HG02610 (cell line): Measurements from ENCODE around the gene SLBP.

ENCODE experiments used
- ATAC-seq: cut with Tn5 transposase; IDR thresholded peaks from one replicate; pipeline ENCODE4 v1.9.1; 2021; ENCODE audit warnings: mild to moderate bottlenecking, moderate library complexity; ENCODE audit not compliant: unreplicated experiment

Gene SLBP

DNA sequence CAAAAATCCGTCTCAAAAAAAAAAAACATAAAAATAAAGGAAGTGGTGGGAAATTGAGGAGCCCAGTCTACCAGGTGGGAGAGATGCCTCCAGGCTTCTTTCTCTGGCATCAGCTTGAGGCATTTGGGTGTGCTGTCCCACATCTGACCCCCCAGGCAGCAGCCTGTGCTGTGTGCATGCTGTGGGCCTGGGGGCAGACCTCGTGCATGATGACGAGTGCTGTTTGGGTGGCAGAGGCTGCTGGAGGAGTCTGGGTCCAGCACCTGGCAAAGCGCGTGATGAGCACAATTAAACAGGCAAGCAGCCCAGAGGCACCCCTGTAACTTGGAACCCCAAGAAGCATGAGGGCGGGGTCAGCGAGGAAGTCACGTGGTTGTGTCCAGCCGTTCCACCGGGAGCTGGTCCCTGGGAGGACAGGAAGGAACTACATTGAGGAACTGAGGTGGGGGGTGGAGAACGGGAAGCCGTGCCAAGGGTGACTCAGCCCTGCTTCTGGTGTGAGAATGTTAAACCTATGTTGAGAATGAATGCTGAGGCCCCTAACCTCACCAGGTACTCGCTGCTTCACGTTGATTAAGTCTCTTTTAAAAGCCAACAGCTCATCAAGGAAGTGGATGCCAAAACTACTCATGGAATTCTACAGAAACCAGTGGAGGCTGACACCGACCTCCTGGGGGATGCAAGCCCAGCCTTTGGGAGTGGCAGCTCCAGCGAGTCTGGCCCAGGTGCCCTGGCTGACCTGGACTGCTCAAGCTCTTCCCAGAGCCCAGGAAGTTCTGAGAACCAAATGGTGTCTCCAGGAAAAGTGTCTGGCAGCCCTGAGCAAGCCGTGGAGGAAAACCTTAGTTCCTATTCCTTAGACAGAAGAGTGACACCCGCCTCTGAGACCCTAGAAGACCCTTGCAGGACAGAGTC lies 15.3 kb upstream of the SLBP start:
- ATAC-seq: no peak

DNA sequence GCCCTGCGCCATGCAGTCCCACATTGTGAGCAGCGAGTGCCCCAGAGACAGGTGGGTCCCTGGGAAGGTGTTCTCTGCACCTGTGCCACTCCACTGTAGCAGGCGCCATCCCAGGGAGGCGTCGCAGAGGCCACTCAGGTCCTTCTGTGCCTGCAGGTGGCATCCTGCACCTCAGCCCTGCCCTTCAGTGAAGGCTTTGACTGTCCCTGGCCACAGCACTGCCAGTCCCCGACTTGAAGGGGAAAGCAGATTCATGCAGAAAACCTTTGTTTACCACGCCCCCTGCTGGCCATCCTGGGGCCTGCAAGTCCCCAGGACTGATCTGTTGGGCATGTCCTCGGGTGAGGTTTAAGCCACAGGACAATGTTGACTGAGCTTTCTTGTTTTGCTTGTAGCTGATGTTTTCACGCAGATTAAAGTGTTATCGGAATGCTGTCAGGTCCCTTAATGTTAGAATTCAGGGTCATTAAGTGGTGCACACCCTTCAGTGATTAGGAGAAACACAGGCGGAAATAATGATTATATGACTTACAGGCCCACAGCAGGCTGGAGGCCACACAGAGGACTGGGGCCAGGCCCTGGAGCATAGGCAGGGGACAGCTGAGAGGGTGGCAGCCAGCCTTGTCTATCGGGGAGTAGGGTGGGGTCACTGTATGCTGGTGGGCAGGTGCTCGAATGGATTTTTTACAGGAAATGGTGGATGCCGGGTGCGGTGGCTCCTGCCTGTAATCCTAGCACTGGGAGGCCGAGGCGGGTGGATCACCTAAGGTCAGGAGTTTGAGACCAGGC lies 14.2 kb upstream of the SLBP start:
- no peak for ATAC-seq

DNA sequence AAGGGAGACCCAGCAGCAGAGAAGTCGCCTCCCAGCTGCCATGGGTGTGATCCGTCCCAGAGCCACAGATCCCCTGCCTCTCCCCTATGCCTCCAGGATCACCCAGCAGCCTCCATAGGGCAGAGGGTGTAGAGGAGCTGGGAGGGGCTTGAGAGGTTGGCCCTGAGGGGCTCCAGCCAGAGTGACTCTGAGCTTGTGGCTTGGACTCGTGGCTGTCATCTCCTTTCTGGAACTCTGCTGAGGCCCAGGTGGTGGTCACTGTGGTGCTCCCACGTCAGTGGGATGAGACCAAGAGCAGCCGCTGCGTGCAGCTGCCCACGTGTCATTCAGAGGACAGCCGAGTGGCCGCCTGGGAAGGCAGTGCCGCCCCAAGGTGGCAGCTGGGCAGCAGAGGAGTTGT lies 13.4 kb upstream of the SLBP start:
- no peak for ATAC-seq

DNA sequence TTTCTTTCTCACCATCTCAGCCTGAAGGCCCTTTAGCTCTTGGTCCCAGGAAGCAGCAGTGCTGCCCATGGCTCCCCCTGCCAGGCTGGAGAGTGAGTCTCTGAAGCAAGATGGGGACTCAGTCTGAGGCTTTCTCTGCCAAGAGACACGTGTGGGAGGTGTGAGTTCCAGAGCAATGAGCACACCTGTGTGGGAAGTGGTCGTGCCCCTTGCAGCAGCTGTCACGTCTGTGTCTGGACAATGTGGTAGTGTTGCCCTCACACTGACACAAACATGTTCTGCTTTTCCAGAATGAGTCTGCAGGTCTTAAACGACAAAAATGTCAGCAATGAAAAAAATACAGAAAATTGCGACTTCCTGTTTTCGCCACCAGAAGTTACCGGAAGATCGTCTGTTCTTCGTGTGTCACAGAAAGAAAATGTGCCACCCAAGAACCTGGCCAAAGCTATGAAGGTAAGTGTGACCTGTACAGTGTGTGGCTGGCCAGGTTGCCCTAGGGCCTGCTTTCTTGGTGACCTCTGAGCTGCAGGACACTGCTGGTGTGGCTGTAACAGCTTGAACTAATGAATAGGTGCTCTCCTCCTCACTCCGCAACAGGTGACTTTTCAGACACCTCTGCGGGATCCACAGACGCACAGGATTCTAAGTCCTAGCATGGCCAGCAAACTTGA lies 11.1 kb upstream of the SLBP start:
- no peak for ATAC-seq

DNA sequence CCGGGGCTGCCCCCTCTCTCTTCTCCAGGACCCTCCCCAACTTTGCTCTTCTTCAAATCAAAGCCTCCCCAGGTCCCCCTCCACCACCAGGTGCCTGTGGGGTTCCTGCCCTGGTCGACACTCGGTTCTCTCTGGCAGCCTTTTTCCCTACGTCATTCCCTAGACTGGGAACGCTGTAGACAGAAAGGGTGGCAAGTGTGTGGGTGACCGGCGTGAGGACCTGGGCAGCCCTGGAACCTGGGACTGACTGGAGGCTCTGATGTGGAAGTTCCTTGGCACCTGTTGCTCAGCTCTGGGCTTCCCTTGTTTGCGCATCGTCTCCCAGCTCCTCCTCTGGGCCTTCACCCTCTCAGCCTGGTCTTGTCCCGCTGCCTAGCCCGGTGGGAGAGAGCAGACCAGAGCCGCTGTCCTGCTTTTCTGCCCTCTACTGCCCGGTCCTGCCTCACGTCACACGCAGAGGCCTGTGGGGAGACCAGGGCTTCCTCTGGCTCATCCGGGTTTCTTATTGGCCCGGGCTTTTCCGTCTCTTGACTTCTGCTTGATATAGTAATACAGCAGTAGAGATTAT lies 10.5 kb upstream of the SLBP start:
- ATAC-seq: no peak

DNA sequence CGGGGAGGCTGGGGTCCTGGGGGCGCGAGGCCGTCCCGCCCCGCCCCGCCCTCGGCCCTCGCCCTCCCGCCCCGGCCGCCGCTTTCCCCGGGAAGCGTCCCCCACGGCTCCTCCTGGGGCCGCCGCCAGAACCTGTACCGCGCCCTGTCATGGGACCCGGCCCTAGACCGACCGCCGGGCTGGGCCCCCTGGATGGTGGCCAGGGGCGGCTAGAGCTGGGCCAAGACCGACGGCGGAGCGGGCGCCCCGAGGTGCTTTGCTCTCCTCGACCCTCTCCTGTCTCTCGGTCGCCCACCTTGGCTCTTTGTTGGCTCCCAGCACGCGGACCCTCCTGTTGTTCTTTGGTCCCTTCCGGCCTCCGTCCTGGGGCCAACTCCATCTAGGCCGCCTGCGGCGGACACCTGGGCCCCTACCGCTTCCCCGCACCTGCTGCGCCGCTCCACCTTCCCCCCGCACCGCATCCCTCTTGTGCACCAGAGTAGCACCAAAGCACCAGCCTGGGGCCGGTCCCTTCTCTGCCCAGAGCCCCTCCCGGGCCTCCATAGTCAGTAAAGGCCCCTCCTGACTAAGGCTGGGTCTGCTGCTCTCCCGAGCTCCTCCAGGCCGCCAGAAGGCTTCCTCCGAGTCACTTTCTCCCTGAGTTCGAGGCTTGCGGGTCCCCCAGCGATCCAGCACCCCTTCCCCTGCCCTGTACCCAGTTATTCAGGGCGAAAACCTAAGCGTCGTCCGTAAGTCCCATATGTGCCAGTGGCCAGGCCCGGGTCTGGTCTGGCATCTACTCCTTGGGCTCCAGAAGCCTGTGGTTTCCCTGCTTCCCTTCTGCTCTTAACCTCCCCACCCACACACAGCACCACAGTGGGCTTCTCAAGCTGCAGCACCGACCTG lies 9.8 kb upstream of the SLBP start:
- no peak for ATAC-seq

DNA sequence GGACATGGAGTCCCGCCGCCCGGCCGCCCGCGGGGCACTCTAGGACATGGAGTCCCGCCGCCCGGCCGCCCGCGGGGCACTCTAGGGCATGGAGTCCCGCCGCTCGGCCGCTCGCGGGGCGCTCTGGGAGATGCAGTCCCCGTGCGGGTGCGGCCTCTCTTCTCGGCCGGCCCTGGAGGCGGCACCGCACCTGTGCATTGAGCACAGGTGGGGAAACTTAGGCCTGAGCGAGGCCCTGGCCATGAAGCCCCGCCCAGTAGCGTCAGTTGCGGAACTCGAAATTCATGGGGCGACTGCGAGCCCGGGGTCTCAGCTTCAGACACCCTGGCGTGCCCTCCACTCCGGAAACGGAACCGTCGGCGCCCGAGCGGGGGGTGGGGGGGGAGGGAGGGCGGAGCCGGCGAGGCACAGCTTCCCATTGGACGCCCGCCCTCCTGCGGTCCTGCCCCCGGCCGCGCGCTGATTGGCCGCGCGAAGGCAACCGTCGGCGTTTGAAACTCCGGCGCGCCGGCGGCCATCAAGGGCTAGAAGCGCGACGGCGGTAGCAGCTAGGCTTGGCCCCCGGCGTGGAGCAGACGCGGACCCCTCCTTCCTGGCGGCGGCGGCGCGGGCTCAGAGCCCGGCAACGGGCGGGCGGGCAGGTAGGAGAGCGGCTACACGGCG lies 9.0 kb upstream of the SLBP start, which contains the start of the genes TACC3 and TMEM129:
TSS of gene TACC3 (plus strand) at position 519 of the 663 bp plus-strand sequence. CDS start 1,901 bp downstream, outside the sequence.
TSS of gene TMEM129 (minus strand) at position 321 of the 663 bp plus-strand sequence. CDS start 486 bp downstream, outside the sequence.
- peak; percentile 79 for ATAC-seq

DNA sequence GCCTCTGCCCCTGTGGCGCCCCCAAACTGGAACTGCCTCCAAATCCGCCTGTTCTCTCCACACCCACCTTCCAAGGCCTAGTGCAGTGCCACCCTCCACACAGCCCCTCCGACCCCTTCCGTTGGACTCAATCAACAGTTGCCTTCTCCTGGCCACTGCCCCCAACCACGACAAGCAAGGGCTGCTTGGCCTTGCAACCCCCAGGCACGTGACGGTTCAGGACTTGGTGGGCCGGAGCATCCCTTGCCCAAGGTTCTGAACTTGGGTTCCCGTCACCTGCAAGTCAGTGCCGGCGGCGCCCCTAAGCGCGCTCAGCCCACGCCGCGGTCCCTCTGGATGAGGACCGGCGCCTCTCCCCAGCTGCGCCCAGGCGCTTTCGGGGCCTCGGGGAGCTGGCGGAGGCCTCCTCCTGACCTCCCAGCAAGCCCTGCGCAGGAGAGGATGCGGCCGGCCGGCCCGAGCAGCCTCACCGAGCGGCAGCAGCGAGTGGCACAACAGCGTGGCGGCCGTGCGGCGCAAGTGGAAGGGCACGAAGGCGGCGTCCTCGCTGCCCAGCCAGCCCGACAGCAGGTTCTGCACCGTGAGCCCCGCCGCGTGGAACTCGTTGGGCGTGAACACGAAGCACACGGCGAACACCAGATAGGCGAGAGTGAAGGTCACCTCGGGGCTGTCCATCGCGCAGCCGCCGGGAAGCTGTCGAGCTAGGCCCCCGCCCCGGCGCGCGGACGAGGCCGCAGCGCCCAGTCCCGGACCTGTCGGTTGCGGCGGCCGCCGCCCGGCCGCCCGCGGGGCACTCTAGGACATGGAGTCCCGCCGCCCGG lies 8.3 kb upstream of the SLBP start:
- peak; percentile 4 for ATAC-seq

DNA sequence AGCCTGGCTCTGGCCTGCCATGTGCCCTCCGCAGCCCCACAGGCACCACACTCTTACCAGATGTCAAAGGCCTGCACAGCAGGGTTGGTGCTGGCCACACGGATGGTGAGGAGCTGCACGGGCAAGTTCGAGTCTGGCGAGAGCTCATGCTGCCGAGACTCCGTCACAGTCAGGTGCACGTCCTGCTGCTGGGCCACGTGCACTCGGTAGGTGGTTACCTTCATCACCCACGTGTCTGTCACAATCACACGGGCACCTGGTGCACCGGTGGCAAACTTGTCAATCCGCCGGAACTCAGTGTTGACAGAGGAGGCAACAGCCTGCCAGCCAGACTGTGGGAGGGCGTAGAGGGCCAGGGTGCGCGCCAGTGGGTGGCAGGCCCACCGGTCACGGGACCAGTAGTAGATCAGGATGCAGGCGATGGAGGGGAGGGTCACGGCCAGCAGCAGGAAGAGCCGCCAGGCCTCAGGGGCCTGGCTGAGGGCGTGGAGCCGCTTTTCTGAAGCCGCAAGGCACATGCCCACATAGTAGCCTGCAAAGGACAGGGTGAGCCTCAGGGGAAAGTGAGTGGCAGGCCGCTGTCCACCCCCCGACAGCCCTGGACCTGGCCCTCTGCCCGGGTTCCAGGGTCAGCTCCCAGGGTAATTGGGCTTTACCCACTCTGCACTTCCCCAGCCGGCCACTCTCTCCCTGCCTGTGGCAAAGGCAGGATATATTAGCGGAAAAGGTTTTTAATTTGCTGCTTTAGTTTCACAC lies 6.2 kb upstream of the SLBP start:
- no peak for ATAC-seq

DNA sequence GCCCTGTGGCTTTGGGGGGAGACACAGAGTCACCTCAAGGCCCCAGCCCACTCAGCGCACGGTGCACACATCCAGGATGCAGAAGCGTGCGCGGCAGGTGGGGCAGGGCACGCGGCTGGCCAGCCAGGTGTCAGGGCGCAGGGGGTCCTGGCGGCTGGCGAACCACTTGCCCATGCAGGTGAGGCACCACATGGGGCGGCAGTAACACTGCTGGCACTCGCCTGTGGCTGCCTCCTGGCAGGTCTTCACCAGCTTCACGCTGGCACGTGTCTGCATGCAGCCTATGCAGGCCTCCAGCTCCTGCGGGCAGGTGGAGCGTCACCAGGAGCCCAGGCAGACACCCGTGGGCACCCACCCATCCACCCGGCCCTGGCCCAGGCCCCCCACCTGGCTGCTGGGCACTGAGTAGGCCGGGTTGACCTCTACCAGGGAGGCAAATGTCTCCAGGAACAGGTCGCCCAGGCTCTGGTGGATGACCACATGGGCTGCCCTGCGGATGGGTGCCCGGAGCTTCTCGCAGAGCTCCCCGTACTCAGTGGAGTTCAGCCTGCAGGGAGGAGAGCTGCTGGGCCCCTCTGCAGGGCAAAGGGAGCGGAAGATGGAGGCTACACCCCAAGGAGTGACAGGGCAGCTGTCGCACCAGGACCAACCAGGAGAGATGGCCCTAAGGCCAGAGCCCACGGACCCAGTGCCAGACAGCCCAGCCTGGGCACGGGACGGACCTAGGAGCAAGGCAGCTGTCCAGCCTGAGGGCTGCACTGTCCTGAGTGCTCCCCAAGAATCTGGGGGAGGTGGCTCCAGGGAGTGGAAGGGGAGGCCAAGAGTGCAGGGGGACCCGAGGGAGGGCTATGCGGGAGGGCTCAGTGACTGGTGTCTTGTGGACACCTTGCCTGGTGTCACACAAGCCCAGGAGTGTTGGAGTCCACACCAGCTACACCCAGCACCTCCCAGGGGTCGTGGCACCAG lies 5.3 kb upstream of the SLBP start:
- ATAC-seq: no peak

DNA sequence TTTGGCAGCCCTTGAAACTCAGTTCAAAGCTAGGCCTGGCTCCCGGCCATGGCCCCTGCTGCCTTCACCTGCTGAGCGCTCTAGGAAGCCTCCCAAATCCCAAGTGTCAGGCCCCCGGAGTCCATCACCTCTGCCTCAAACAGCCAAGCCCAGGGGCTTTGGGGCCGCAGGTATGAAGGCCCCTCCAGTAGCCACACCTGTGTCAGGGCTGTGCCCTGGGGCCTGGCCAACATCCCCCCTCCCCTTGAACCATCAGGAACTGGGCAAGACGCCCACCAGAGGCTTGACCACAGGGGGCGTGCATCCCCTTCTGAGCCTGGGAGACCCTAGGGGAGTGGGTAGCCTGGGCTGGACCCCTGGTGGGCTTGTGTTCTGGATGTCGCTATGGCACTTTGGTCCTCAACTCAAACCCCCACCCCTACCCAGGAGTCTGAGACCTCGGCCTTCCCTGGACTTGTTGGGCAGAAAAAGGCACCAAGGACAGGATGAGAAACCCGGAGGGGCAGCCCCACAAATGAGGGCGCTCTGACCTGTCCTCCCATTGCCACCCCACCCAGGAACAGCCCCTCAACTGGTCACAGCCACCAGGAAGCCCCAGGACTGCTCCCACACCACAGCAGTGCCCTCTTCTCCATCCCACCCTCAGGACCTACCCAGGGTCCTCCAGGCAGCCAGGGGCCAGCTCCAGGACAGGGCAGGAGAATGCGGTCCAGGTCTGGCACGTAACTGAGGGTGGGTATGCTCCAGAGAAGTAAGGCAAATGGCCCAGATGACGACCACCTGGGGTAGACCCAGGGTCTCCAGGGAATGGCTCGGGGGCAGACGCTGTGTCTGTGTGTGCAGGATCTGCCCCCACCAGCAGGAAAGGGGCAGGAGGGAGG lies 4.2 kb upstream of the SLBP start:
- no peak for ATAC-seq

DNA sequence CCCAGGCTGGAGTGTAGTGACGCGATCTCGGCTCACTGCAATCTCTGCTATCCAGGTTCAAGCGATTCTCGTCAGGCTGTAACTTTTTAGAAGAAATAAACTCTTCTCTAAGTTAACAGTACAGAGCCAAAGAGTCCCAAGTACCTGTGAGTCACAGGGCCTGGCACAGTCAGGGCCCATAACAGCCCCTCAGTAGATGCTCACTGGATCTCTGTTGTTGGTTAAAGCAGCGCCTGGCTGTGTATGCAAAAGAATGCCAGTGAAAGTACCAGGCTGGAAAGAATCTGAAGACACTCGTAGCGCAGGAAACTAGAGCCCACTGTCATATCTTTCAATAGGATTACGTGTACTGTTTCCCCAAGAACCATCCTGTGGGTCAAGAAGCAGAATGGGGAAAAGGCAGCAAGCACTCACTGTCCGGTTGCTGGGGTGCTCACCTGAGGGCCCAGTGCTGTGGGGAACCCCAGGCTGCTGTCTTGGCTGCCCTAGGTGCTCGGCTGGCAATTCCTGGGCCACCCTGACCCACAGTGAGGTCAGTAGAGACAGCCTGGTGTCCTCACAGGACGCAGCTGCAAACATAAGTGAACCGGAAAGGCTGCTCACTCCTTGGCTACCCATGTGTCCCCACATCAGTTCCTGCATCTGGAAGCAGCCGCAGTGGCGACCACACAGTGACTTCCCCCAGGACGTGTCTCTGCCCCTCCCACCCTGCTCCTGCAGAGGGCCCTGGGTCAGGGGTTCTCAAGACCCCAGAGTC lies 3.1 kb upstream of the SLBP start:
- no peak for ATAC-seq

DNA sequence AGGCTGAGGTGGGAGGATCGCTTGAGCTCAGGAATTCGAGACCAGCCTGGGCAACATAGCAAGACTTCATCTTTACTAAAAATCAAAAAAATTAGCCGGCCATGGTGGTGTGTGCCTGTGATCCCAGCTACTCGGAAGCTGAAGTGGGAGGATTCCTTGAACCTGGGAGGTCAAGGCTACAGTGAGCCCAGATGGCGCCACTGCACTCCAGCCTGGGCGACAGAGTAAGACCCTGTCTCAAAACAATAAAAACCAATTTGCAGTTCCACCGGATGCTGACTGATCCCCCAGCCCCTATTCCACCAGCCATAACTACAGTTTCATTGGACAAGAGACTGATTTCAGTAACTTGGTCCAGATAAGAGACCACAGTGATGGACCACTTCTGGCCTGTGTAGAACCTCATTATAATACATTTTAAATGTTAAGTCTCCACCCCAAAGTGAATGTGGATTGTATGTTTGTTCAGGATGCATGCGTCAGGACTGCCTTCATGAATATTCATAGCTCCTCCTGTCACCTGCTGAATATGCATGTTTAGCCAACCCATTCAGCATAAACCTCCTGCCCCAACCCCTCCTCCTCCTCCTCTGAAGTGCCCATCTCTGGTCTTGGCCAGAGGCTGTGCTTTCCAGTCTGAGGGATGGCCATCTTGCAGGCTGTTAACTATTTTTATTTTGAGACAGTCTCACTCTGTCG lies 2.3 kb upstream of the SLBP start:
- no peak for ATAC-seq
